NK-92 (cell line): Measurements from ENCODE around the gene APH1B.

Source experiments
- DNase-seq: peaks from one replicate; lab custom pipeline; 2025; ENCODE audit not compliant: unreplicated experiment; lab: John Stamatoyannopoulos, UW

APH1B gene

GRCh38 chr15:63350178-63350621, 72.8 kb downstream of the APH1B start:
- DNase-seq: no peak

GRCh38 chr15:63351170-63351569, 73.8 kb downstream of the APH1B start:
- DNase-seq: no peak

GRCh38 chr15:63352808-63353207, 75.4 kb downstream of the APH1B start:
- no peak for DNase-seq

- DNase-seq: no peak
Observed at GRCh38 chr15:63353261-63353660, 75.9 kb downstream of the APH1B start.

GRCh38 chr15:63353887-63354286, 76.5 kb downstream of the APH1B start:
- no peak for DNase-seq

GRCh38 chr15:63354821-63355650, 77.6 kb downstream of the APH1B start:
- no peak for DNase-seq

- no peak for DNase-seq
Observed at GRCh38 chr15:63357061-63357460, 79.7 kb downstream of the APH1B start.

GRCh38 chr15:63357731-63358130, 80.3 kb downstream of the APH1B start:
- DNase-seq: no peak

GRCh38 chr15:63358241-63359029, 81.0 kb downstream of the APH1B start:
- no peak for DNase-seq
